HepG2 (cell line): Measurements from ENCODE around the gene UPK1A. TPM values are rescaled to one million over a fixed set of nuclear protein-coding genes. Genes with fewer than 3 reads are reported as not detected.

Experiments
- CEBPG ChIP-seq: IDR thresholded peaks from 2 replicates; pipeline ENCODE4 v1.6.1; 2016
- EZH2 ChIP-seq: conservative IDR thresholded peaks from 2 replicates; pipeline ENCODE4 v1.6.1; 2012; ENCODE audit warnings: mild to moderate bottlenecking, low read depth, low read length, moderate library complexity
- HIVEP1 ChIP-seq: sonication (generic); formaldehyde crosslinking; IDR thresholded peaks from 2 replicates; pipeline ENCODE4 v1.4.0; 2020; ENCODE audit warnings: mild to moderate bottlenecking, missing genetic modification reagents
- MAFG ChIP-seq: sonication (generic); formaldehyde crosslinking; IDR thresholded peaks from 2 replicates; pipeline ENCODE4 v1.5.1; 2020; ENCODE audit warnings: mild to moderate bottlenecking, missing genetic modification reagents
- MAZ ChIP-seq, 2 experiments: sonication (generic) in 1 of 2; formaldehyde crosslinking in 1 of 2; IDR thresholded peaks; 2 replicates each; pipeline versions ENCODE4 v1.5.0 to v1.6.1; 2012 to 2020; ENCODE audit warnings: low read depth in 2 of 2, mild to moderate bottlenecking in 2 of 2, borderline replicate concordance in 1 of 2, improper control_type of control experiment in 1 of 2, low read length in 1 of 2, missing genetic modification reagents in 1 of 2, moderate library complexity in 1 of 2
- MBNL3 ChIP-seq: fragments of 250-450 bp; sonication (Bioruptor Pico); conservative IDR thresholded peaks from 2 replicates; pipeline ENCODE4 v1.8.0; 2022; ENCODE audit warnings: mild to moderate bottlenecking, inconsistent platforms
- MXI1 ChIP-seq: IDR thresholded peaks from 3 replicates; pipeline ENCODE4 v1.6.1; 2012; ENCODE audit warnings: low read depth, low read length, inconsistent platforms, borderline replicate concordance
- PAX8 ChIP-seq: sonication (generic); formaldehyde crosslinking; IDR thresholded peaks from 2 replicates; pipeline ENCODE4 v1.8.0; 2022; ENCODE audit warnings: mild to moderate bottlenecking, missing genetic modification reagents, borderline replicate concordance
- RARG ChIP-seq: sonication (generic); formaldehyde crosslinking; IDR thresholded peaks from 2 replicates; pipeline ENCODE4 v1.4.0; 2020; ENCODE audit warnings: low read depth, mild to moderate bottlenecking, missing genetic modification reagents
- RBM39 ChIP-seq: fragments of 200-400 bp; formaldehyde crosslinking; IDR thresholded peaks from one replicate; pipeline ENCODE4 v1.6.1; 2018; ENCODE audit warnings: antibody characterized with exemption, mild to moderate bottlenecking, low read depth, low read length; ENCODE audit not compliant: poor library complexity, severe bottlenecking
- RORA ChIP-seq: sonication (generic); formaldehyde crosslinking; IDR thresholded peaks from 2 replicates; pipeline ENCODE4 v1.5.0; 2020; ENCODE audit warnings: mild to moderate bottlenecking, missing genetic modification reagents, moderate library complexity
- YEATS2 ChIP-seq: sonication (generic); formaldehyde crosslinking; IDR thresholded peaks from 2 replicates; pipeline ENCODE4 v1.4.0; 2020; ENCODE audit warnings: missing genetic modification reagents, borderline replicate concordance
- ZBTB7B ChIP-seq: sonication (generic); formaldehyde crosslinking; IDR thresholded peaks from 2 replicates; pipeline ENCODE4 v1.4.0; 2020; ENCODE audit warnings: missing genetic modification reagents
- ZFP37 ChIP-seq: sonication (generic); formaldehyde crosslinking; IDR thresholded peaks from 2 replicates; pipeline ENCODE4 v1.4.0; 2020; ENCODE audit warnings: missing genetic modification reagents, borderline replicate concordance
- ZNF251 ChIP-seq: sonication (generic); formaldehyde crosslinking; IDR thresholded peaks from 2 replicates; pipeline ENCODE4 v1.9.0; 2021; ENCODE audit warnings: mild to moderate bottlenecking, missing genetic modification reagents
- ZNF282 ChIP-seq: fragments of 450-650 bp; IDR thresholded peaks from 2 replicates; pipeline ENCODE4 v1.6.1; 2018; ENCODE audit not compliant: partially characterized antibody
- ZNF354B ChIP-seq: sonication (generic); formaldehyde crosslinking; IDR thresholded peaks from 2 replicates; pipeline ENCODE4 v1.8.0; 2022; ENCODE audit warnings: mild to moderate bottlenecking, missing genetic modification reagents
- ZNF598 ChIP-seq: sonication (generic); formaldehyde crosslinking; IDR thresholded peaks from 2 replicates; pipeline ENCODE4 v1.5.1; 2020; ENCODE audit warnings: mild to moderate bottlenecking, missing genetic modification reagents, borderline replicate concordance
- ZNF614 ChIP-seq: IDR thresholded peaks from 2 replicates; pipeline ENCODE4 v1.6.1; 2018; ENCODE audit warnings: missing biosample characterization, missing genetic modification reagents, inconsistent platforms, borderline replicate concordance
- ZNF674 ChIP-seq: sonication (generic); formaldehyde crosslinking; IDR thresholded peaks from 2 replicates; pipeline ENCODE4 v1.5.0; 2020; ENCODE audit warnings: low read depth, mild to moderate bottlenecking, missing genetic modification reagents
- ZNF703 ChIP-seq: sonication (generic); formaldehyde crosslinking; IDR thresholded peaks from 2 replicates; pipeline ENCODE4 v1.5.1; 2020; ENCODE audit warnings: missing genetic modification reagents, mild to moderate bottlenecking, moderate library complexity, borderline replicate concordance
- polyA plus RNA-seq, 8 experiments: library from polyadenylated mRNA; depleted of rRNA in 3 of 8; stranded (reverse) in 7 of 8; unstranded in 1 of 8; fragments of >200 nt; fragmentation: Illumina TruSeq in 4 of 8; extraction: Trizol in 4 of 8; gene quantifications; 2 replicates each; pipeline versions ENCODE4 v1.2.1 to v1.2.3, GENCODE V29; 2011 to 2016; ENCODE audit warnings: low read depth in 4 of 8, missing spikeins in 1 of 8, mixed read lengths in 1 of 8; ENCODE audit not compliant: insufficient read depth in 1 of 8
- total RNA-seq, 5 experiments: library from RNA; depleted of rRNA; stranded (reverse); fragments of >200 nt; fragmentation: Illumina TruSeq; extraction: Trizol; gene quantifications; 2 replicates each; pipeline ENCODE4 v1.2.3, GENCODE V29; 2016; ENCODE audit warnings: low read depth in 1 of 5
- TF ChIP-seq, protein P1 (sequence below): sonication (generic); formaldehyde crosslinking; IDR thresholded peaks from 2 replicates; pipeline ENCODE4 v1.4.0; 2020; ENCODE audit warnings: missing genetic modification reagents
- TF ChIP-seq, protein P2 (sequence below): sonication (generic); formaldehyde crosslinking; IDR thresholded peaks from 2 replicates; pipeline ENCODE4 v1.5.0; 2020; ENCODE audit warnings: mild to moderate bottlenecking, missing genetic modification reagents, borderline replicate concordance

UPK1A gene
- total and polyA plus RNA-seq, 2 of the 13 experiments (the other 11 are each of a cell fraction or from before 2014, with no cell fraction given): 2.9 TPM; not detected in 1

DNA sequence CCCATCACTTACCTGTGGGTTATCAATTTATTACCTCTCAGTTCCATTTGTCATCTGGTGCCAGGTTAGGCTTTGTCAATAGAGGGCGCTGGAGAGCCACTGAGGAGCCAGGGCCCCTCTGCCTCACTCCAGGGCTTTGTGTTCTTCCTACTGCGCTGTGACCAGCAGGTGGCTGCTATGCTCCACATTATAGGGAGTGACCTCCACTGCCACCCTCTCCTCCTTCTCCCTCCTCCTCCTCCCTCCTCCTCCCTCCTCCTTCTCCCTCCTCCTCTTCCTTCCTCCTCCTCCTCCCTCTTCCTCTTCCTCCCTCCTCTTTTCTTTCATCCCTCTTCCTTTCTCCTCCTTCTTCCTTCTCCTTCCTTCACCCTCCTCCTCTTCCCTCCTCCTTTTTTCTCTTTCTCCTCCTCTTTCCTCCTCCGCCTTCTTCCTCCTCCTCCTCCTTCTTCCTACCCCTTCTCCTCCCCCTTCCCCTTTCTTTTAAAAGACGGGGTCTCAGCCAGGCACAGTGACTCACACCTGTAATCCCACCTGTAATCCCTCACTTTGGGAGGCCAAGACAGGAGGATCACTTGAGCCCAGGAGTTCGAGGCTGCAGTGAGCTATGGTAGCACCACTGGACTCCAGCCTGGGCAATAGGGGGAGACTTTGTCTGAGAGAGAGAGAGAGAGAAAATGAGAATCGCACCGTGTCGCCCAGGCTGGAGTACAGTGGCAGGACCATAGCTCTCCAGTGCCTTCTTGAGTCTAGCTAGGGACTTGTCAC is 27.7 kb downstream of the UPK1A start (continued):
- TF ChIP-seq ZNF251 (CRISPR knock-in tag) (no peak), YEATS2 (CRISPR knock-in tag) (0 out of 2 replicates have a peak, but pooled peaks have one; percentile 51), MXI1 (peak; percentile 31; the same call in 1 of the 3 replicates), PAX8 (no peak), ZFP37 (CRISPR knock-in tag) (no peak), MAFG (CRISPR knock-in tag) (no peak), ZNF354B (CRISPR knock-in tag) (no peak), RARG (CRISPR knock-in tag) (no peak), ZBTB7B (no peak), ZNF703 (no peak), ZNF674 (CRISPR knock-in tag) (no peak), ZNF614 (CRISPR knock-in tag) (0 out of 2 replicates have a peak, but pooled peaks have one; percentile 18), ZNF598 (no peak), RBM39 (peak; percentile 50), CEBPG (CRISPR knock-in tag) (no peak), EZH2 (no peak), RORA (CRISPR knock-in tag) (no peak), HIVEP1 (CRISPR knock-in tag) (no peak), ZNF282 (no peak), MAZ (IDR thresholded peaks at IDR 0.05; ENCODE audit: borderline replicate concordance, low read depth, low read length) (peak; percentile 49; the same call in 1 of the 2 replicates), MAZ (CRISPR knock-in tag; IDR thresholded peaks at IDR 0.05; ENCODE audit: low read depth) (no peak; the same call in 1 of the 2 replicates), MBNL3 (CRISPR knock-in tag) (no peak)
- TF ChIP-seq, protein P1, sequence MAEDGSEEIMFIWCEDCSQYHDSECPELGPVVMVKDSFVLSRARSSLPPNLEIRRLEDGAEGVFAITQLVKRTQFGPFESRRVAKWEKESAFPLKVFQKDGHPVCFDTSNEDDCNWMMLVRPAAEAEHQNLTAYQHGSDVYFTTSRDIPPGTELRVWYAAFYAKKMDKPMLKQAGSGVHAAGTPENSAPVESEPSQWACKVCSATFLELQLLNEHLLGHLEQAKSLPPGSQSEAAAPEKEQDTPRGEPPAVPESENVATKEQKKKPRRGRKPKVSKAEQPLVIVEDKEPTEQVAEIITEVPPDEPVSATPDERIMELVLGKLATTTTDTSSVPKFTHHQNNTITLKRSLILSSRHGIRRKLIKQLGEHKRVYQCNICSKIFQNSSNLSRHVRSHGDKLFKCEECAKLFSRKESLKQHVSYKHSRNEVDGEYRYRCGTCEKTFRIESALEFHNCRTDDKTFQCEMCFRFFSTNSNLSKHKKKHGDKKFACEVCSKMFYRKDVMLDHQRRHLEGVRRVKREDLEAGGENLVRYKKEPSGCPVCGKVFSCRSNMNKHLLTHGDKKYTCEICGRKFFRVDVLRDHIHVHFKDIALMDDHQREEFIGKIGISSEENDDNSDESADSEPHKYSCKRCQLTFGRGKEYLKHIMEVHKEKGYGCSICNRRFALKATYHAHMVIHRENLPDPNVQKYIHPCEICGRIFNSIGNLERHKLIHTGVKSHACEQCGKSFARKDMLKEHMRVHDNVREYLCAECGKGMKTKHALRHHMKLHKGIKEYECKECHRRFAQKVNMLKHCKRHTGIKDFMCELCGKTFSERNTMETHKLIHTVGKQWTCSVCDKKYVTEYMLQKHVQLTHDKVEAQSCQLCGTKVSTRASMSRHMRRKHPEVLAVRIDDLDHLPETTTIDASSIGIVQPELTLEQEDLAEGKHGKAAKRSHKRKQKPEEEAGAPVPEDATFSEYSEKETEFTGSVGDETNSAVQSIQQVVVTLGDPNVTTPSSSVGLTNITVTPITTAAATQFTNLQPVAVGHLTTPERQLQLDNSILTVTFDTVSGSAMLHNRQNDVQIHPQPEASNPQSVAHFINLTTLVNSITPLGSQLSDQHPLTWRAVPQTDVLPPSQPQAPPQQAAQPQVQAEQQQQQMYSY (CRISPR knock-in tag): no peak
- TF ChIP-seq, protein P2, sequence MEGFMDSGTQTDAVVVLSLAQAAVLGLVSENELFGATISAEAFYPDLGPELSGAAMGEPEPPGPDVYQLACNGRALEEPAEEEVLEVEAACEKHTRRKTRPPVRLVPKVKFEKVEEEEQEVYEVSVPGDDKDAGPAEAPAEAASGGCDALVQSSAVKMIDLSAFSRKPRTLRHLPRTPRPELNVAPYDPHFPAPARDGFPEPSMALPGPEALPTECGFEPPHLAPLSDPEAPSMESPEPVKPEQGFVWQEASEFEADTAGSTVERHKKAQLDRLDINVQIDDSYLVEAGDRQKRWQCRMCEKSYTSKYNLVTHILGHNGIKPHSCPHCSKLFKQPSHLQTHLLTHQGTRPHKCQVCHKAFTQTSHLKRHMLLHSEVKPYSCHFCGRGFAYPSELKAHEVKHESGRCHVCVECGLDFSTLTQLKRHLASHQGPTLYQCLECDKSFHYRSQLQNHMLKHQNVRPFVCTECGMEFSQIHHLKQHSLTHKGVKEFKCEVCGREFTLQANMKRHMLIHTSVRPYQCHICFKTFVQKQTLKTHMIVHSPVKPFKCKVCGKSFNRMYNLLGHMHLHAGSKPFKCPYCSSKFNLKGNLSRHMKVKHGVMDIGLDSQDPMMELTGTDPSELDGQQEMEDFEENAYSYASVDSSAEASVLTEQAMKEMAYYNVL (CRISPR knock-in tag): 0 out of 2 replicates have a peak, but pooled peaks have one; percentile 31
